SK-N-SH (cell line): Measurements from ENCODE around the gene ZNF512B. TPM values are rescaled to one million over a fixed set of nuclear protein-coding genes. Genes with fewer than 3 reads are reported as not detected.

ENCODE experiments used
- CTCF ChIA-PET: fragments of 300-600, 350-600 bp; formaldehyde crosslinking; extraction: SDS; loops from one replicate; lab custom pipeline; 2021; lab: Yijun Ruan, JAX
- POLR2A ChIA-PET: fragments of 350-600 bp; sonication (Branson Sonifier 250); formaldehyde crosslinking; extraction: SDS; loops from one replicate; lab custom pipeline; 2020; ENCODE audit warnings: antibody characterized with exemption, inconsistent platforms; lab: Yijun Ruan, JAX
- DNase-seq: peaks from one replicate; pipeline ENCODE4 v3.0.0; 2012
- H2AFZ ChIP-seq: fragments of 200-600 bp; sonication (generic); 2 replicates; pipeline ENCODE4 v1.8.1; 2016; ENCODE audit warnings: antibody characterized with exemption, mild to moderate bottlenecking, low read depth
- H3F3A ChIP-seq: fragments of 200-600 bp; sonication (generic); replicated peaks from 2 replicates; pipeline ENCODE3; 2016; ENCODE audit warnings: antibody characterized with exemption, mild to moderate bottlenecking; ENCODE audit not compliant: insufficient read depth
- H3K27ac ChIP-seq, 2 experiments: fragments of 200-500 bp in 1 of 2; fragments of 200-600 bp in 1 of 2; sonication (Bioruptor generic) in 1 of 2; sonication (generic), shearing (Covaris generic) in 1 of 2; 2 replicates each; pipeline versions ENCODE4 v1.5.1 to v1.6.1; 2014 to 2016; ENCODE audit warnings: low read depth in 2 of 2, inconsistent platforms in 1 of 2, low read length in 1 of 2, mild to moderate bottlenecking in 1 of 2, mixed read lengths in 1 of 2
- H3K27me3 ChIP-seq: fragments of 200-600 bp; sonication (generic), shearing (Covaris generic); 2 replicates; pipeline ENCODE4 v1.6.1; 2016; ENCODE audit warnings: mixed run types; ENCODE audit not compliant: insufficient read depth
- H3K36me3 ChIP-seq, 2 experiments: fragments of 200-500 bp in 1 of 2; fragments of 200-600 bp in 1 of 2; sonication (Bioruptor generic) in 1 of 2; sonication (generic) in 1 of 2; replicated peaks in 1 of 2; 2 replicates each; pipeline versions ENCODE3 to v1.5.1; 2014 to 2016; ENCODE audit warnings: low read length in 1 of 2, mild to moderate bottlenecking in 1 of 2; ENCODE audit not compliant: insufficient read depth in 2 of 2, control insufficient read depth in 1 of 2
- H3K4me1 ChIP-seq, 2 experiments: fragments of 200-500 bp in 1 of 2; fragments of 200-600 bp in 1 of 2; sonication (Bioruptor generic) in 1 of 2; sonication (generic), shearing (Covaris generic) in 1 of 2; 2 replicates each; pipeline versions ENCODE4 v1.5.1 to v1.6.1; 2014 to 2016; ENCODE audit warnings: low read depth in 1 of 2, low read length in 1 of 2, mixed run types in 1 of 2; ENCODE audit not compliant: insufficient read depth in 2 of 2, control insufficient read depth in 1 of 2
- H3K4me2 ChIP-seq: fragments of 200-600 bp; sonication (generic), shearing (Covaris generic); 2 replicates; pipeline ENCODE4 v1.6.1; 2017; ENCODE audit warnings: mixed run types
- H3K4me3 ChIP-seq, 2 experiments: fragments of 200-500 bp in 1 of 2; fragments of 200-600 bp in 1 of 2; sonication (Bioruptor generic) in 1 of 2; sonication (generic), shearing (Covaris generic) in 1 of 2; 2 replicates each; pipeline versions ENCODE4 v1.5.1 to v1.8.1; 2014 to 2016; ENCODE audit warnings: low read depth in 2 of 2, inconsistent platforms in 1 of 2, low read length in 1 of 2, mild to moderate bottlenecking in 1 of 2, mixed read lengths in 1 of 2, moderate library complexity in 1 of 2
- H3K79me2 ChIP-seq: fragments of 200-600 bp; sonication (generic); 2 replicates; pipeline ENCODE4 v1.8.1; 2017; ENCODE audit warnings: mild to moderate bottlenecking; ENCODE audit not compliant: insufficient read depth
- H3K9ac ChIP-seq: fragments of 200-600 bp; sonication (generic); 2 replicates; pipeline ENCODE4 v1.6.1; 2017; ENCODE audit warnings: mixed run types
- H3K9me2 ChIP-seq: fragments of 200-600 bp; sonication (generic); 2 replicates; pipeline ENCODE4 v1.6.1; 2017; ENCODE audit warnings: mixed run types
- H3K9me3 ChIP-seq: fragments of 200-600 bp; sonication (generic); 2 replicates; pipeline ENCODE4 v1.6.1; 2017; ENCODE audit warnings: mixed run types, mild to moderate bottlenecking, moderate library complexity
- H4K20me1 ChIP-seq: fragments of 200-600 bp; sonication (generic); 2 replicates; pipeline ENCODE4 v1.6.1; 2017; ENCODE audit warnings: mild to moderate bottlenecking, mixed run types; ENCODE audit not compliant: insufficient read depth
- EP300 ChIP-seq, 2 experiments: IDR thresholded peaks; 2 replicates each; pipeline versions ENCODE4 v1.4.0 to v1.6.1; 2012; ENCODE audit warnings: borderline replicate concordance in 1 of 2, low read depth in 1 of 2, low read length in 1 of 2
- FOXM1 ChIP-seq: IDR thresholded peaks from 2 replicates; pipeline ENCODE4 v1.4.0; 2012; ENCODE audit warnings: low read depth, mild to moderate bottlenecking
- GABPA ChIP-seq: IDR thresholded peaks from 2 replicates; pipeline ENCODE4 v1.4.0; 2012; ENCODE audit warnings: low read depth, mild to moderate bottlenecking
- GATA2 ChIP-seq: sonication (generic); formaldehyde crosslinking; IDR thresholded peaks from 2 replicates; pipeline ENCODE4 v1.5.0; 2020; ENCODE audit warnings: mild to moderate bottlenecking, missing genetic modification reagents
- IRF3 ChIP-seq: fragments of 150-350 bp; IDR thresholded peaks from 2 replicates; pipeline ENCODE4 v1.6.1; 2016; ENCODE audit warnings: mild to moderate bottlenecking, low read depth, low read length
- MAX ChIP-seq: IDR thresholded peaks from 2 replicates; pipeline ENCODE4 v1.4.0; 2012; ENCODE audit warnings: low read depth
- MXI1 ChIP-seq: IDR thresholded peaks from 2 replicates; pipeline ENCODE4 v1.6.1; 2012; ENCODE audit warnings: mild to moderate bottlenecking, low read depth, low read length, improper control_type of control experiment
- NRF1 ChIP-seq: IDR thresholded peaks from 2 replicates; pipeline ENCODE4 v1.6.1; 2012; ENCODE audit warnings: low read depth, mild to moderate bottlenecking, low read length
- POLR2AphosphoS5 ChIP-seq: IDR thresholded peaks from 2 replicates; pipeline ENCODE4 v1.6.1; 2012; ENCODE audit warnings: low read depth, low read length
- REST ChIP-seq: IDR thresholded peaks from 2 replicates; pipeline ENCODE4 v1.6.1; 2012; ENCODE audit warnings: mild to moderate bottlenecking, low read depth, low read length, moderate library complexity
- SMC3 ChIP-seq: IDR thresholded peaks from 2 replicates; pipeline ENCODE4 v1.6.1; 2012; ENCODE audit warnings: low read depth, low read length, improper control_type of control experiment
- TCF12 ChIP-seq: IDR thresholded peaks from 2 replicates; pipeline ENCODE4 v1.4.0; 2012
- TEAD4 ChIP-seq: IDR thresholded peaks from 2 replicates; pipeline ENCODE4 v1.4.0; 2012; ENCODE audit warnings: mild to moderate bottlenecking, borderline replicate concordance; ENCODE audit not compliant: insufficient read depth
- YY1 ChIP-seq: IDR thresholded peaks from 2 replicates; pipeline ENCODE4 v1.4.0; 2012; ENCODE audit warnings: low read depth, mild to moderate bottlenecking
- WGBS: methylation state at CpG from one replicate; pipeline ENCODE4 v1.1.6; 2017; ENCODE audit warnings: low lambda C conversion rate; 5-methylcytosine and 5-hydroxymethylcytosine counted together
- polyA plus RNA-seq, 3 experiments: library from polyadenylated mRNA; depleted of rRNA; stranded (reverse); fragments of >200 nt; gene quantifications; 2 replicates each; pipeline ENCODE4 v1.2.3, GENCODE V29; 2012

The ZNF512B gene
- polyA plus RNA-seq, 1 of the 3 experiments (the other 2 are of a cell fraction): 11.8 TPM

- Histone ChIP-seq H3K4me1 (peaks cover 19 to 59% of the 10 kb centered on the region in 2 experiments; a peak in 3 of 4 replicates), H3F3A (peaks cover 29% of the 10 kb centered on the region), H3K79me2 (peaks cover 86% of the 10 kb centered on the region), H4K20me1 (peaks cover 76% of the 10 kb centered on the region), H2AFZ (no peak overlapping the region), H3K4me3 (no peak overlapping the region), H3K9me2 (no peaks in the 10 kb centered on the region), H3K9ac (no peak overlapping the region), H3K4me2 (no peak overlapping the region), H3K27me3 (no peaks in the 10 kb centered on the region)
- WGBS: 74% methylated on average over 7 of the region's 15 CpGs
- ChIA-PET CTCF (interaction anchor here (0.7 to 2.1 kb wide), 4 partner anchors 22 to 414 kb away, joined by 3 to 13 read pairs (median 10); partner anchors contain the start of gene PTK6), POLR2A (no interaction called here)
- no peak for DNase-seq
- TF ChIP-seq MAX (no peak), EP300 (IDR thresholded peaks at IDR 0.05; ENCODE audit: borderline replicate concordance in 1 of 2, low read depth in 1 of 2, low read length in 1 of 2) (no peak), REST (no peak), IRF3 (no peak), TEAD4 (no peak), FOXM1 (no peak), GABPA (no peak), GATA2 (CRISPR knock-in tag) (no peak)
- TF ChIP-seq, all 33 proteins: peak for 0
- Histone ChIP-seq H3K27ac (no peak overlapping the region), H3K36me3 (no peaks in the 10 kb centered on the region), H3K9me3 (no peaks in the 10 kb centered on the region)
Observed at GRCh38 chr20:63952210-63952535, 17.6 kb downstream of the ZNF512B start.

DNA sequence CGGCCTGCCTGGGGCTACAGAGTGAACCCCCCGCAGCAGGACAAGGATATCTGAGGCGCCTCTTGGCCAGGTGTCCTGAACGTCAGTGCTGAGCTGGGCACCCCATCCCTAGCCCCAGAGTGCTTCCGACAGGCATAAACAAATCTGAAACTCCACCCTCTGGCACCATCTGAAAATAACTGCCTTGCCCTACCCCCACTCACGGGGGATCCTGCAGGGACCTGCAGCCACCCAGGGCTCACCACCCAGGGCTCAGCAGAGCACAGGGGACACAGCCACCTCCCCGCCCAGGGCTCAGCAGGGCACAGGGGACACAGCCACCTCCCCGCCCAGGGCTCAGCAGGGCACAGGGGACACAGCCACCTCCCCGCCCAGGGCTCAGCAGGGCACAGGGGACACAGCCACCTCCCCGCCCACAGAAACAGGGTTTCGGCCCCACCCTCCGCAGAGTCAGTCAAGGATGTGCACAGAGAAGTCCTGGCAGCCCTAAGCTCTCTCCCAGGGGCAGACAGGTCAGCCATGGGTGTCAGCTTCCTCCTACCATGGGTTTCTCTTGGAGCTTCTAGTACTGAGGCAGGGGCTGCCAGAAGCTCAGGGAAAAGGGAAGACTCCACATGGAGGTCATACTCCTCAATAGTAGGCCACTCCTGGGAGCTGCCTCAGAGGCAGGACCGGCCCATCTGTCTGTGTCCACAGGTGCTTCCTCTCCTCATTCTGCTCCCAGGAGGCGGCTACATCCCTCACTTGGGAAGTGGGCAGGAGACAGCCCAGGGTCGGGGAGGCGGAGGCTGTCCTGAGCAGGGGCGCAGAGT is 18.1 kb downstream of the ZNF512B start:
- CTCF ChIA-PET: interaction anchor here (1.4 to 2.1 kb wide), 4 partner anchors 22 to 414 kb away, joined by 4 to 13 read pairs (median 10); partner anchors contain the start of gene PTK6
- no peak for TF ChIP-seq NRF1
- no peak for TF ChIP-seq IRF3
- no peak for TF ChIP-seq TCF12
- TF ChIP-seq MXI1: no peak
- no peak for TF ChIP-seq TEAD4
- no peak for TF ChIP-seq YY1
- no peak for TF ChIP-seq REST
- no peak for TF ChIP-seq MAX
- no peak for TF ChIP-seq GABPA
- no peak for TF ChIP-seq SMC3
- no peak for TF ChIP-seq POLR2AphosphoS5
- TF ChIP-seq, all 33 proteins: peak for 0

More for the DNA sequence above, 18.1 kb downstream of the ZNF512B start:
- Histone ChIP-seq H3K9ac (no peak overlapping the region), H2AFZ (no peak overlapping the region), H3K79me2 (peaks cover 88% of the 10 kb centered on the region), H3K4me1 (peaks cover 19 to 59% of the 10 kb centered on the region in 2 experiments; a peak in 3 of 4 replicates), H3F3A (peaks cover 23% of the 10 kb centered on the region), H3K9me3 (no peaks in the 10 kb centered on the region), H3K27ac (no peak overlapping the region; a peak in 1 of 4 replicates), H3K36me3 (no peaks in the 10 kb centered on the region), H3K4me3 (no peak overlapping the region), H3K9me2 (no peaks in the 10 kb centered on the region), H4K20me1 (peaks cover 82% of the 10 kb centered on the region), H3K27me3 (no peaks in the 10 kb centered on the region), H3K4me2 (no peak overlapping the region)
- POLR2A ChIA-PET: no interaction called here
- no peak for DNase-seq
- WGBS: 85% methylated on average over 5 of the region's 17 CpGs
